TTC549 (cell line): ENCODE data around the gene CAMKMT.

Experiments
- FAIRE-seq: peaks from 2 replicates; lab custom pipeline; 2012; peaks lifted over from hg19 to GRCh38; lab: Jason Lieb, UNC

Gene CAMKMT

DNA sequence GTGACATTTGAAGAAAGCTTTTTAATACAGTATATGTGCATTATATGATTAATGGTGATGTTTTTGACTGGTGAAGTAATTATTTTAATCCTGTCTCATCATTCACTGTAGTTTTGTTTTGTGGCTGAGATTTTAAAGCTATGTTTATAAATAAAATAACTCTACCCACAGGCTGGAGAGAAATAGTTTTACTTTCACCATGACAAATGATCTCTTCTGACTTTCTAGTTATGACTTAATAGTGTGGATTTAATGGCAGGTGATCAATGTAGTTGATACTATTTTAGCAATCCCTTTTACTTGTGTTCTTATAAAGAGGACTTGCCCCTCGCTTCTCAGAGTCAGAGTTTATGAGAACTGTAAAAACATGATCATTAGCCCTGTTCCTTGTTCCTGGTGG lies 290.2 kb downstream of the CAMKMT start:
- no peak for FAIRE-seq

DNA sequence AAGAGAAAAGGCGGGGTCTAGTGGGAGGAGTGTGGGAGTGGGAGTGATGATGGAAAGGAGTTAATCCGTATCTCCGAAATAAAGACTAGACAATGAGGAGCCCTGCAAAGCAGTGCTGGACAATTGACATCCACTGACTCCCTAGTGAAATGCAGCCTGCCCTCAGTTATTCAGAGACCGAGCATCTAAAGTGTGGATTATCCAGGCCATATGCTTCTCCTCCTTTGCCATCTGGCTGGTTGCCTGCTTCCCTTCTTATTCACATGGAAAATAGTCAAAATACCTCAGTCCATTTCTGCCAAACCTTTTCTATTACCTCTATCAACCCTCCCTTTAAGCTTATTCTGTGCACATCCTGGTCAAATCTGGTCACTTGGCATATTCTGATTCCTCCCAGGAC lies 291.0 kb downstream of the CAMKMT start:
- no peak for FAIRE-seq

DNA sequence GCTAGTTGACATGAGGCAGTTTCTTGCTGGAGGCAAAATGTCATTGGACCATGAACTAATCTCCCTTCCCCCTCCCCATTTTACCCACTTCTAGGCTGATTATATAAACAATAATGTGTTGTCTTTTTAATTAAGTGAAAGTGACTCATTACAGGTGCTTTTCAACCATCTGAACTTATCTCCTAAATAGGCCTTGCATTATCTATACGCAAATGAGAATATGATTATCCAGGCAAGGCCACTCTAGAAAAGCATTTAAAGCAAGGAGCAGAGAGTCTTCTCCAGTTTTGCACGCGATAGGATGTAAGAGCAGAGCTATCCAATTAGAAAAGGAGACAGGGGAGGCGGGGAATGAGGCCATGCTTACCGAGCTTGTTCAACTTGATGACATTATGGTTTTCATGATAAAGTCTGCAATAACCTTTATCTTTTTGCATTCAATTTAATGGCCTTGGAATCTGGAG lies 293.7 kb downstream of the CAMKMT start:
- no peak for FAIRE-seq

DNA sequence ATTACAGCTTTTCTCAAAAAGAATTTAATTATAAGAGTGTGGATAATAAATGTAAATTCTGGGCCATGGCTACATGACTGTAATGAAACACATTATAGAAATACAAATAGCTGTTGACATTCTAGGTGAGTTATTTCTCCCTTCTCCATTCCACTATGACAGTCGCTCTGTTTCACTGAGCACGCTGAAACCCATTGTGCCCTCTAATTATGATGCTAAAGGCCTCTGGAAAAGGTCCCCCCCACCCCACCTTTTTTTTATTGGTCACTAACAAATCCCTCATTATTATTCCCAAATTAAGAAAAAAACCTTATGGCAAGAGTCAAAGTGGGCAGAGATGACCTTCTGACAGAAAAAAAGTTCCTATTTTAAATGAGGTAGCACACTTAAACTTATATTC lies 294.7 kb downstream of the CAMKMT start:
- FAIRE-seq = no peak

DNA sequence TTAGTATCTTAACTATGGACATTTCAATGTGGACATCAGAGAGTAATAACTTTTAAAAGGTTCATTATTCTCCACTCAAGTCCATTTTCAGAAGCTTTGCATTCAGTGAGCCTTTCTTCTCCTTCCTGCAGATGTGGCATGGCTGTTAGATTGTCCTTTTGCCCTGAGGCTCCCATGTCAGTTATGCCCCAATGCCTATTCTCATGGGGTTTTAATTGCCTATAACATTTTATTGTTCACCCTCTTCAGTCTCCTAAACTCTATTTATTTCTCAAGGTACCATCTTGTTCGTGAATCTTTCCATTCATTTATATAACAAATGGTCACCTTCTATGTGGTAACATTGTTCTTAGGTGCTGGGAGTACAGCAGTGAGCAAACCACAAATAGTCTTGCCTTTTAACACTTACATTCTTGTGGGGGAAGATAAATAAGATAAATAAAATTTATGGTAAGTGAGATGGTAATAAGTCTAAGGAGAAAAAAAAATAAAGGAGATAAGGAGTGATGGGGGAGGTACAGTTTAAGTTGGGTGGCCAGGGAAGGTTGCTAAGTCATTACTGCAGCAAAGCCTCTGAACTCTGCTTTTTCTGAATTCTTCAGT lies 301.8 kb downstream of the CAMKMT start:
- no peak for FAIRE-seq

DNA sequence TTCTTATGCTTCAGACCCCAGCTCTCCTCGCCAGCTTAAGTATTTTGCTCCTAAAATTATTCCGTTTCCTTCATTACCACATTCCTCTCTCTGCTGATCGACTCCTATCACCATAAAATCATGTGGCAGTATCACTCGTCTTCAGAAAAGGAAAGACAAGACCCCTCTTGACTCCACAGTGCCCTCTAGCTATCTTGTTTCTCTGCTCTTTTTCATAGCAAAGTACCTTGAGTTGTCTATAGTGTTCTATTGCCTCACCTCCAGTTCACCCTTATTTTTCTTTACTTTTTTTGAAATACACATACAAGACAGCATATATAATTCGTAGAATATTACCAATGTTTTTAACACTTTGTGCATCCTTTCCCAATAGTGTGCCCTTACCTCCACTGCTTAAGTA lies 306.6 kb downstream of the CAMKMT start:
- FAIRE-seq = peak; percentile 51

DNA sequence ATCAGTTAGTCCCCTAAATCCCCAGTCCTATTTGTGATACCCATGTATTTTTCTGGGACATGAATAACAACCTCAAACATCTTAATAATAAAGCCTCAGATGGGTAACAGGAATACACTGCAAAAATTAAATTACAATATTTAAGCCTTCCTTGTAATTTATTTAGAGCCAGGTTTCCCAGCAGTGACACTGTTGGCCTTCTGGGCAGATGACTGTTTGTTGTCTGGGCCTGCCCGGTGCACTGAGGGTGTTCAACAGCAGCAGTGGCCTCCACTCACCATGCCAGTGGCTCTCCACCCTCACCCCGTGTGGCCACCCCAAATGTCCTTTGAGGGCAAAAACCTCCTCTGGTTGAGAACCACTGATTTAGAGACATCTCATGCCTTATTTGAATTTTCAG lies 309.5 kb downstream of the CAMKMT start:
- FAIRE-seq = no peak

DNA sequence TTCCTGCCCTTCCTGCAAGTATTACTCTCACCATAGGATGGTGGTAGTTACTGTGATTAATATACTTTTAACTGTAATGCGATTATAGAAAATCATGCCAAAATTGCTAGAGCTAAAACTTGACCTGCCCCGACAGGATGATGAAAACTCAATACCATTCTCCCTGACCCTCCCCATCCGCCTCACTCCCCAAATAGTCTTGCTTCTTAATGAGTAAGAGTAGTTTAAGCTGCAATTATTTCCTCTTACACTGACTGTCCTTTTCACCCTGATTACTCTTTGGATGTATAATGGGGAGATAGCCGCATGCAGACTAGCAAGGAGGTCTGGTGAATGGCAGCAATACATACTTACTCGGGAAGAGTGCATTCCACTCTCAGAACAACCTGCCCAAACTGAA lies 310.2 kb downstream of the CAMKMT start:
- FAIRE-seq = no peak

DNA sequence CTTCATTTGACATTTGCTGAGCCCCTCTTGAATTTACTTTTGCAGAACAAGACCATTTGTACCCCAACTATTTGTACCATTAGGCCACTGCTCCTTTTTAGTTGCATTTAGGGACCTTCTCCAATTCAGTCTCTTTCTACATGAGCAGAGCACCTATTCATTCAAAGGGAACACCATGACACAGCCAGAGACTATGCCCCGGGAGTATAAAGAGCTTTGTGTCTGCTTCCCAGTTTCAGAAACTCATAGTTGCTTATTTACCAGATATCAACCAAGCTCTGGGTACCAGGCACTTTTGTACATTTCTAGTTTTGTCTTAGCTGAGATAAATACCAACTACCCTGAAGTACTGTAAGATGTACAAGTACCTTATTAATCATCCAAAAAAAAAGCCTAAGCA lies 310.7 kb downstream of the CAMKMT start:
- FAIRE-seq = no peak

DNA sequence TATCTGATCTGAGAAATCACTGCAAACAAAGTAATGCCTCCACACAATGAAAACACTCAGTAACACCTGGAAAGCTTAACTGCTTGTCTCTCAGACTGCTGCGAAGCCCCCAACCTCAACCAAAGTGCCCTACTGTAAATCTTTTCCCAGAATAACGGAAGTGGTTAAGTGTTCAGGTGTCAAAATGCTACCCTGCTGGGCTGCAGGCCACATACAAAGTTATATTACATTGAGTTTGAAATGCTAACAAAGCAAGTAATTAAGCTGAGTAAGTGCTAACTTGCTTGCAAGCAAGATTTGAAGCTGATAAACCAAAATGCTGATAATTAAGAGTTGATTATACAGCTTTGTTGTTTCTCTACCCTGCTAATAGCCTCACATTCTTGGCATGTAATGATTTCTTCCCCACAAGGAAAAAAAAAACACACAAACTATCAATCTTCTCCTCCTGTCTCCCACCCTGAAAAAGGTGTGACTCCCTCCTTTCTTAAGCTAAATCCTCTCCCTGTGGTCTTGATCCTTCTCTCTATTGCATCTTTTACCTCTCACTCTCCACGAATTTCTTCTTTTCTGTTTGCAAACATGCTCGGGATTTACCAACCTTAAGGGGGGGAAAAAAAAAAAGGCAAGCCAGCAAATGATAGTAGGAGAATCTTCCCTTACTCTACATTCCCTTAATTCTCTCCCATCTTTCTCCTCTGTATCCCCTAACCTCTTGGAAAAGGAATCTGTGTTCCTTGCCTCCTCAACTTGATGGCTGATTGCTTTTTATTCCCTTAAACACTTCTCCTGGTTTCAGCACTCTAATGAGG lies 312.9 kb downstream of the CAMKMT start:
- no peak for FAIRE-seq

DNA sequence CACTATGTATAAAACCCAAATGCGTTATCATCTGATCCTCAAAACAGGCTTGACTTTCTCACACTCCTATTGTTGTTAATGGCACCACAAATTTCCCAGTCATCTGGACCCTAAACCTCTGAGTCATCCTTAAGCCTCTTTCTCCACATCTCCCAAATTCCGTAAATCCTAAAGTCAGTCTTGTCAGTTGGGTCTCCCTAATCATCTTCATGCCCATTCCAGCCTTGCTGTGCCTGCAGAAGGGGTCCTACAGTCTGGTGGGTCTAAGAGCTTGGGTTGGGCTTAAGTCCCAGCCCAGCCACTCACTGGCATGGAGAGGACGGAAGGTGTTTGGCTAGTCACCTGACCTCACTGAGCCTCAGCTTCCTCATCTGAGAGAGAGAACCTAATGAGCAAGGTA lies 314.6 kb downstream of the CAMKMT start:
- no peak for FAIRE-seq

DNA sequence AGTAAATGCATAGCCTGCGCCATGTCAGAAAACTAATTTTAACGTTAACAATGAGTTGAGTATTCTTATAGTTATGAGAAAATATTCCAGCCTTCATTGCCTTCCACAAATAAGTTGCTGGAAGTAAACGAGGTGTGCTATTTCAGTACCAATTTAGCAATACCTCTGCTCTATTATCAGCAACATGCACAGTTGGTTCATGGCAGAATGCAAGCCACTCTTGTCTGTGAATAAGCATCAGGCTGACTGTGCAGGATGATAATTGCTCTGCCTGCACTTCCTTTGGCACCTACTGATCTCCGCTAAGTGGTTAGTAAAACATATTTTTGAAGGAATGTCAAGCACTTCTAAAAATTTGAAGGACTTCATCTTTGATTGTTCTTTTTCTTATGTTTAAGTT lies 317.8 kb downstream of the CAMKMT start:
- no peak for FAIRE-seq

DNA sequence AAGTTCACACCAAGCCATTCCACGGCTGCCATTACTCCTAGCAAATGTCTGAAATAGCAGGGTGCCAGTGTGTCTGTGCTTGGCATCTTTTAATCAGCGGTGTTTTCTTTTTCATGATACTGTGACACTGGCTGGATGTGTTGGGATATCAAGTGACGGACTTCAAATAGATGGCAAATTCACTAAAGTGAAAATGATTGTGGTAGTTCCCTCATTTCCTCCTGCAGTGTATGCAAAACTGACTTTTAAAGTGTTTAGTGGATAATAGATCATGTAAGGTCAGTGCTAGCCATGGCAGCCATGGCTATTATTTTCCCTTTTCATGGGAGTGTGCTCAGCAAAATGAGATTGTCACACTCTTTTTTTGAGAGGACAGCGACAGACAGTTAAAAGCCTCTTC lies 318.2 kb downstream of the CAMKMT start:
- no peak for FAIRE-seq

DNA sequence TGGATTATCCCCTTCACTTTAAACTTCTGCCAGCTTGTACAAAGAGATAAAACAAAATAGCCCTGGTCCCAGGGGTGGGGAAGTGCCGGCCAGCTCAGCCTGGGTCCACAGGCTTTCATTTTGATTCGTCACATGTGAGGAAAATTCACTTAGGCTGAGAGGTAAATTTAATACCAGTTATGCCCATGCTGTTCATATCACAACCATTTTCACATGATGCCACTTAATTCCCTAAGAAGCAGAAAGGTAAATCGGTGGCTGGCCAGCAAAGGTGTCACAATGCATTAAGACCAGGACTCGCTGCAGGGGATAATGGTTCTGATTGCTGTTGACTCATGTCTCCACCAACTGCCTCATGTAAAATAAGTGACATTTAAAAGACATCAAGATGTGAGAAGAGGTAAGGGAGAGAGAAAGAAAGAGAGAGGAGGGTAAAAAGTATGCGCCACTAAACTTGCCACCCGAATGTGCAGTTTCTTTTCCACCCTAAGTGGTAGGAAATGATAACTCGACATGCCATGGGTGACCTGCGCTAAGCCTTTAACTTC lies 318.8 kb downstream of the CAMKMT start:
- FAIRE-seq = no peak

DNA sequence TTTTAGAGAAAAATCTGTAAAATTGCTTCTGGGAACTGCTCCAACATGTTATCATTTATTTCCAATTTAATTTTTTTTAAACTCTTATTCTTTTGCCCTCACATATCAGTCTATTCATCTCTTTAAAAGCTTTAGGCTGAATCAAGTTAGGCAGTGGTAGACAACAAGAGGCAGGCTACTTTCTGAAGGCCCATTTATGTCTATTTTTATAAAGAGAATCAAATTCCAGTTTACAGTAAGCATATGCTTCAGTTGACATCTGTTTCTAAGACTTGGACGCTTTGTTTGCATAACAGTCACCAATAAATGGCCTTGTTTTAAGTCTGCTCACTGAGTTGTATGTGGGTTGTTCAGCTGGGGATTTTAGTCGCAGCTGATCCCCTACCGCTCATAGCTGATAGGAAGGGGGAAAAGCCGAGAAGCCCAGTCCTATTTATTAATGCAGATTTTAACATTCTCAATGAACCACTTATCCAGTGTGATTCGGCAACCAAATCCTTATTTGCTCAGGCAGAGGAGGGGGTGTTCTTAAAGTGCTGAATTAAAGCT lies 319.3 kb downstream of the CAMKMT start:
- FAIRE-seq = no peak

DNA sequence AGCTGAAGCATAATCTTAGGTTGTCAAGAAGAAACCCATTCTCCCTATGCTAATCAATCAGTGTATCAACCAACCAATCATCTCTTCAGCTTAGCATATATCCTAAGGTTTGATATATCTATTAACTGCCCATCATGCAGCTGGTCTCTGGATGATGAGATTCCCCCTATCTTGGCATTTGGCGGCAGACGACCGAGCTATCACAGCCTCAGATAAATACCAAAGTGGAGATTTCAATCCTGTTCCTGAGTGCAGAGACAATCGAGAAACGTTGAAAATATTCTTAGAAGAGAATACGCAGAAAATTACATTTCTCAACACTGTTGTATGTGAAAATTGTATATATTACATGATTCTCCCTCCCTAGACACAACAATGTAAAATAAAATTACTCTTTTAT lies 320.7 kb downstream of the CAMKMT start:
- FAIRE-seq = no peak

DNA sequence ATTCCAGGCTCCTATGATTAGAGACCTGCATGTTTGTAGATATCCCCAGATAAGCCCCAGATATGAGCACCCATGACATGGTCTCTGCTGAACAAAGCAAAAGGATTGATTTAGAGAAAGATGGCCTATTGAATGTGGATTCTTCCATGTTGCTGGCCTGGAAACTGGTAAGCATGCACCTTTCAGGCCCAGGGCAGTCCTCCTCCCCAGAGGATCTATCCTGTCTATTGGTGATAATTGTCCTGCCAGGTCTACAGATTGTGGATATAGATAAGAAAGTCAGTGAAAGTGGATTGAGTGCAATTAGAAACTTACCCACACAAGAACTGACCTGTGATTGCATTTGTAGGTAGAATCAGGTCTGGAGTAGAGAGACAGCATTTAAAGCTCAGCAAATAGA lies 322.8 kb downstream of the CAMKMT start:
- FAIRE-seq = no peak

DNA sequence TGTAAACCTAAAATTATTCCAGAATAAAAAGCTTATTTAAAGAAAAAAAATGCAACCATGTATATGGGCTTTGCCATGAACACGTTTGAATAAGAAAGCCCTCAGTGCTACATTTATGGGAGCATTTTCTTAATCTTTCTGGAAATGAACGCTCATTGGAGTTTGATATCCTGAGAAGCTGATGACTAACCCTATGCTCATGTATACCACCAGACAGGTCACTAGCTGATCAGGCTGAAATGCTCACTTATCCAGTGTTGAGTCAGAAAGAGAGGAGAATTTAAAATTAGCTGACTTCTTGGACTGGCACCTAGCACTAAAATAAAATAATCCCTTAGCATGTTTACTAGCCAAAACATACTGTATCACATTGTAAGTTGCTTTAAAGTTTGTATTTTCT lies 324.8 kb downstream of the CAMKMT start:
- FAIRE-seq = no peak

DNA sequence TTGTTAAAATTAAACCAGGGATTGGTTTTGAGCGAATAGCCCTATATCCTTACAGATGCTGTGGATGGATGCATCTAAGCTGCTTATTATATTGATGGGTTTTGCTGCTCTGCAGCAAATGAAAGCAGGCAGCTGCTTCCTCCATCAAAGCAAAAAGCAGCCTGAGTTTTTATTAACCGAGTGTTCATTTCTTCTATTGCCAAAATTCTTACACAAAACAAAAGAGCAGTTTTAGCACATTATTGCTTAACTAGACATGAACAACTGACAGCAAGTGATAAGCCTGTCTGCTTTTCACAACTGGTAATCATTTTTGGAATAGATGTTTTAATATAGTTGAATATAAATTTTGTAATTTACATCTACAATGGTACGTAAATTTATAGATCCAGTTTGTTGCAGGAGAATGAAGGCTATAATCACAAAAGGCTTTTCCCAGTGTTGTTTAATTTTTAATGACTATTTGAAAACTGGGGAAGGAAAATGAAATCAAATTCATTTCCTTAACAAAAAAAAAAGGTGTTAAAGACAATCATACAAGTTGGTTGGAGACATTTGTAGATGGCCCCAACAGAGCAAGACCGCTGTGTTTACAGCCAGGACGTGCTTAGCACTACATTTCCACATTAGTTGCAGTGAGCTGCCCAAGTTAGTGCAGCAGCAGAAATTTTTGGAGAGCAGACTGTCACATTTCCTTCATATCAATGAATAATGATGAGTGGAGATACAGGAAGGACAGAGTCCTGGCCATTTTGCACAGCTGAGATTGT lies 326.1 kb downstream of the CAMKMT start:
- no peak for FAIRE-seq

DNA sequence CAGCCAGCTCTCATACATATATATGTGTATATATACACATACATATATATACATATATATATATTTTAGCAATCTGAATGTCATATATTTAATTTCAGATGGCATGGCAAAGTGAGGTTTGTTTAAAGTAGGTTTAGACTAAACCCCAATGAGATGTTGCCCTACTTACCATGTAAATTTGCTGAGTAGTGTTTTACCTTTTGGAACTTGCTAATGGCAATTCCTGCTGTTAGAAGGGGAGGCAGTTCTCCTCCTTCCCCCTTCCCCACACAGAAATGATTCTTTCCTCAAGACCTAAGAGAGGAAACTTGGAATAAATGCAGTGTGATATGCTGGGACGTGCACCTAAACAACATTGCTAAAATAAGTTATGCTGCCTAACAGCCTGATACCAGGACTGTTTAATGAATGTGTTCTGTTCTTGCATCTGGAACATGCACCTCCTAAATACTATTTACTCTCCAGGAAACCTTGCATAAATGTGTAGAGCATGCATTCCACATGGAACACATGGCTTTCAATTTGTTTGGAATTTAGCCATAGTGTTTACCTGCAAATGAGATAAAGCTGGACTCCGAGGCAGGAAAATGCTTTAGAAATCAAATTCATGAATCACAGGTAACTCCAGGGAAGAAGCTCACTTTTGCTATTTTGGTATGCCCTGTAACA lies 326.8 kb downstream of the CAMKMT start:
- no peak for FAIRE-seq

DNA sequence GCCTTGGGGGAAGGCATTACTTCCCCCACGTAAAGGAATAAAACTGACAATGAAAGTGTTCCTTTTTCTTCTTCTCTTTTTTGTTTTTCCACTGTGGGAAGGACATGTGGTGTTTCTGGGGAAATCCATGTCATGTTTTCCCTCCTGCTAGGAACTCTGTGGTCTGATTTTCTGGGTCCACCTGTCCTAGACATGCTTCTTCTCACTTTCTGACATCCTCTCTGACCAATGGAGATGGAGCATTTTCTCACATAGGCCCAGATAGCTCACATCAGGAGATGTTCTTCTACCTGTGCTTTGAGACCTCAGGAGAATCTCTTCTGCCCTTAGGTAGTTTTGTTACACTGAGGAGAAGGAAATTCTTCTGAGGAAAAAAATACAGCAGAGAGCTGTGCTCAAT lies 327.8 kb downstream of the CAMKMT start:
- no peak for FAIRE-seq

DNA sequence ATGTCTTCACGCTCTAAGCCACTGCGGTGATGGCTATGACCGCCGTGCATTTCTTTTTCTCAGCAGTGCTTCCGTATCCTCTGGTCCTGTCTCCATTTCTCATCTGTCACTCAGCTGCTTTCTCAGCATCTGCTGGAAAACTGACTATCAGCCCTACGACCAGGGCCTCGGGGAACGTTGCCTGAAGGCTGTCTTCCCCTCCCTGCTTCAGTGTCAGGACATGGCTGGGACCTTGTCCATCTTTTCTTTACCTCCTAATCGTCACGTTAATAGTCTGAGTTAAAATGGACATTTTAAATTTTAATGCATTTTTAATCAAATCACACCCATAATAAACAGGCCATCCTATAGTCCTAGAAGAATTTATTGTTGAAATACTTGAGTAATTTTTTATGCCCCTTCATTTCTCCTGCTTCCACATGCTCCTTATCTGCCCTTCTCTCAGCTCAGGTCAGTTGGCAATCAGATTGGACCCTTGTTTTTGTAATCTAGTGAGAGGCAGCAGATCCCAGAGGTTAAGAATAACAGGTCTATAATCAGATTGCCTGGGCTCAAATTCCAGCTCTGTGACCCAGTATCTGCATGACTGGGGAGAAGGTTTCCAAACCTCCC lies 329.5 kb downstream of the CAMKMT start:
- FAIRE-seq = no peak
